Placental epithelial cell (primary cell): Measurements from ENCODE around the gene SHANK1. TPM values are rescaled to one million over a fixed set of nuclear protein-coding genes. Genes with fewer than 3 reads are reported as not detected.

Source experiments
- total RNA-seq: library from RNA; depleted of rRNA; stranded (reverse); fragments of >200 nt; gene quantifications from 2 replicates; pipeline ENCODE4 v1.2.3, GENCODE V29; 2012

Gene SHANK1
- total RNA-seq: not detected in 2 replicates

GRCh38 chr19:50719566-50719965, at the start of gene SHANK1:
TSS of gene SHANK1 (minus strand) at chr19:50719802. CDS start at chr19:50716919, 2,883 bp downstream.

DNA sequence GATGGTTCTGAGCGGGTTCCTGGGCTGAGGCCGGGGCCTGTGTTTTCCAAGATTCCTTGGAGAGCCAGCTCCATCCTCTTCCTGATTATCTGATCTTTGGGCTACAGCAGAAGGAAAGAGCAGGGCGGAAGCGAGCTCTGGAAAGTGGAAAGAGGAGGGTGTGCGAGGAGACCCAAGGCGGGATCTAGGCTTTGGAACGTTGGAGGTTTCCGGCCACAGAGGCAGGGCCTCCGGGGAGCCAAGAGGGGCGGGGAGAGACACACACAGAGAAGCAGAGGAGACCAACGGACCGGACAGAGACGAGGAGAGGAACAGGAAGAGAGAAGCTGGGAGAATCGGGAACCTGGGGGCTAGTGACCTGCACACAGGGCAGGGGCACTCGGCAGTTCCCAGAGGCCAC, 3.5 kb upstream of the SHANK1 start, which contains the start of gene CLEC11A:
CLEC11A (plus strand) TSS at position 296 of the 400 bp plus-strand sequence. CDS start 162 bp downstream, outside the sequence.

GRCh38 chr19:50649433-50650391, 69.9 kb downstream of the SHANK1 start, which contains the start of gene C19orf81:
TSS of gene C19orf81 (plus strand) at chr19:50649445. CDS start at chr19:50649445, 0 bp downstream.

DNA sequence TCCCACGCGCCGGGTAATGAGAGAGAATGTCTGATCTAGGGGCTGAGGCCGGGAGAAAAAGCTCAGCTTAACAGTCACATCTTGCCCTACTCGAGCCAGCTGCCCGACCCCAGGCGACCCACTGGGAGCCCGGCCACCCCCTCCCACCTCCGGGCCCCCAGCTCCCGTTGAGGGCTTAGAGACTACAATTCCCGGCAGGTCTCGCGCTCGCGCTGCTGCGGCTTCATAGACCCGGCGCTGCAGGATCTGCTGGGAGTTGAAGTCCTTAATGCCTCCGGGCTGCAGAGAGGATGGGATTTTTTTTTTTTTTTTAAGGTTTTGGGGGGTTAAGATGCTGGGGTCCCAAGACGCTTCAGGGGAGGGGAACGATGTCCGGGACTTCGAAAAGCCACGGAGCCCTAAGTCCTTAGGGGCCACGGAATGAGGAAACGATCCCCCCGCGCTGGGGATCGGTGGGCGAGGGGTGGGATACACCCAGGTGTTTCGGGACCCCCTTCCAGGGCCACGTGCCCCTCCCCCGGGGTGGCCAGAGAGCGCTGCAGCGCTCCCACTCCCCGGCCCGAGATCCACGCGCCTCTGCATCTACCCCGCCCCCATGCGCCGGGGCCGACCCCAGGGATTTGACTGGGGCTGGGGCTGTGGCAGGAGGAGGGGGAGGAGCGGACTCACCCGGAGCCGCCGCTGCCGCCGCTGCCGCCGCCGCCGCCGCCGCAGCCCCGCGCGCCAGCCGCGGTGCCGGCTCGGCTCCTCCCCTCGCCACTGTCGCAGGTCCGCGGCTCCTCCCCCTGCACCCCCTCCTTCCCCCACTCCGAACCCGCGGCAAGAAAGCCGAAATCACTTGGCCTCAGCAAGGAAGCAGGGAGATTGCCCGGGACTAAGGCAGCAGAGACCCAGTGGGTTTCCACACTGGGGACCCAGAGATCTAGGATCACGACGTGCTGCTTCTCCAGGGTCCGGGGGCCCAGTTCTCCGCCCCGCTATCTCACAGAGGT, 80.2 kb downstream of the SHANK1 start, which contains the start of gene SYT3:
SYT3 (minus strand) TSS at position 761 of the 992 bp plus-strand sequence. CDS start 2,470 bp downstream, outside the sequence.

Other genes starting within 250 kb of the SHANK1 start
- 45.1 and 103 TPM in 2 replicates for gene EMC10, start 243.3 kb downstream of the SHANK1 start, total RNA-seq
- gene GARIN5A, start 243.0 kb downstream of the SHANK1 start, total RNA-seq: 1.2 and 1.6 TPM in 2 replicates
- gene JOSD2, start 208.6 kb downstream of the SHANK1 start, total RNA-seq: 37.5 and 53.0 TPM in 2 replicates
- gene ASPDH, start 205.9 kb downstream of the SHANK1 start, total RNA-seq: not detected in 2 replicates
- gene LRRC4B, start 151.4 kb downstream of the SHANK1 start, total RNA-seq: not detected in 2 replicates
- not detected in 2 replicates for gene SYT3, start 79.9 kb downstream of the SHANK1 start, total RNA-seq
- gene C19orf81, start 70.4 kb downstream of the SHANK1 start, total RNA-seq: not detected in 2 replicates
- 0.43 and 0.79 TPM in 2 replicates for gene CLEC11A, start 3.6 kb upstream of the SHANK1 start, total RNA-seq
- not detected in 2 replicates for gene GPR32, start 50.7 kb upstream of the SHANK1 start, total RNA-seq
- gene ACP4, start 70.6 kb upstream of the SHANK1 start, total RNA-seq: not detected in 2 replicates
- gene KLK1, start 104.0 kb upstream of the SHANK1 start, total RNA-seq: not detected in 2 replicates
- gene KLK15, start 113.8 kb upstream of the SHANK1 start, total RNA-seq: not detected in 2 replicates
- not detected in 2 replicates for gene KLK3, start 135.1 kb upstream of the SHANK1 start, total RNA-seq
- gene KLK2, start 153.6 kb upstream of the SHANK1 start, total RNA-seq: not detected in 2 replicates
- gene KLK4, start 191.6 kb upstream of the SHANK1 start, total RNA-seq: not detected in 2 replicates
- not detected in 2 replicates for gene KLK5, start 233.2 kb upstream of the SHANK1 start, total RNA-seq
- 0.39 and 1.6 TPM in 2 replicates for gene KLK6, start 249.8 kb upstream of the SHANK1 start, total RNA-seq